Progenitor cell of endocrine pancreas (in vitro differentiated cells): Measurements from ENCODE around the gene ARFGAP2. TPM values are rescaled to one million over a fixed set of nuclear protein-coding genes. Genes with fewer than 3 reads are reported as not detected.
"Not testable (repeated sequence)": the region's sequence is repeated elsewhere in the genome, so short reads cannot be mapped to it uniquely, and the experiment has no call there.

ENCODE experiments used
- DNase-seq: peaks from one replicate; pipeline ENCODE4 v3.0.0; 2021; ENCODE audit warnings: low spot score; ENCODE audit not compliant: unreplicated experiment
- H3K27ac Mint-ChIP-seq: 2 replicates; pipeline ENCODE4 v1.8.0; 2021; ENCODE audit warnings: mild to moderate bottlenecking, moderate library complexity, mixed read lengths
- H3K27me3 Mint-ChIP-seq: 2 replicates; pipeline ENCODE4 v1.8.0; 2021; ENCODE audit warnings: mixed read lengths
- H3K36me3 Mint-ChIP-seq: 2 replicates; pipeline ENCODE4 v1.8.0; 2022; ENCODE audit warnings: mixed read lengths; ENCODE audit not compliant: insufficient read depth
- H3K4me1 Mint-ChIP-seq: 2 replicates; pipeline ENCODE4 v1.8.0; 2021; ENCODE audit warnings: low read depth, mixed read lengths
- H3K4me3 Mint-ChIP-seq: 2 replicates; pipeline ENCODE4 v1.8.0; 2021; ENCODE audit warnings: low read depth, mild to moderate bottlenecking, moderate library complexity, mixed read lengths
- H3K9me3 Mint-ChIP-seq: 2 replicates; pipeline ENCODE4 v1.8.0; 2021; ENCODE audit warnings: low read depth, mixed read lengths
- CTCF ChIP-seq: fragments of 200-600 bp; sonication (generic); IDR thresholded peaks from one replicate; pipeline ENCODE4 v1.5.0; 2021; ENCODE audit warnings: antibody characterized with exemption, mild to moderate bottlenecking; ENCODE audit not compliant: unreplicated experiment
- total RNA-seq: library from RNA; stranded (reverse); gene quantifications from 2 replicates; pipeline ENCODE4 v1.2.1, GENCODE V29; 2021

ARFGAP2 gene
- total RNA-seq, 1 donor from 2014 or later: 109 TPM

DNA sequence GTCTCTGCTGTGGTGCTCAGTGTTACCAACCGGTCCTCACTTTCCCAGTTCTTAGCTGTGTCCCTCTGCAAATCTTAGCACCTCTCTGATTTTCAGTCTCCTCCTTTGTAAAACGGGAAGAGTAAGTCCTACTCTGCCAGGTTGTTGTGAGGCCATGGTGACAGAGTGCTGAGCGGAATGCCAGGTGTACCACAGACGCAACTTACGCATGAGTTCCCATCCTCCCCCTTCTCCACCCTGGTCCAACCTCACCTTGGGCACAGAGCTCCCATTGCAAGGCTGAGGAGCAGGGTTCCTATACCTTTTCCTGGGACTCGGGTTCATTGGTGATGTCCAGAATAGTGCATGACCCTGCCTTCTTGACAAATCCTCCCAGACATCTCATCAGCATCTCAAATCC lies 30.8 kb upstream of the ARFGAP2 start:
- Mint-ChIP-seq H3K36me3 (no peaks in the 10 kb centered on the region), H3K27me3 (no peaks in the 10 kb centered on the region), H3K4me1 (no peaks in the 10 kb centered on the region), H3K4me3 (no peak overlapping the region), H3K9me3 (no peaks in the 10 kb centered on the region), H3K27ac (no peak overlapping the region)
- TF ChIP-seq CTCF: no peak
- DNase-seq: no peak

DNA sequence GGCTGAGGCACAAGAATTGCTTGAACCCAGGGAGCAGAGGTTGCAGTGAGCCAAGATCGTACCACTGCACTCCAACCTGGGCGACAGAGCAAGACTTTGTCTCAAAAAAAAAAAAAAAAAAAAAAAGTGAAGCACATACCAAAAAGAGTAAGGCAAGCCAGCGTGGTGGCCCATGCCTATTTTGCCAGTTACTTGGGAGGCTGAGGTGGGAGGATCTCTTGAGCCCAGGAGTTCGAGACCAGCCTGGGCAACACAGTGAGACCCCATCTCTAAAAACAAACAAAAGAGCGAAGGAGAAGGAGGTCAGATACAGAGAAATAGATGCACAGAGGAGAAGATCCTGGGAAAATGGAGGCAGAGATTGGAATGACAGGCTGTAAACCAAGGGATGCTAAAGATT lies 29.9 kb upstream of the ARFGAP2 start:
- not testable (repeated sequence) for H3K27me3 Mint-ChIP-seq, H3K4me1 Mint-ChIP-seq, DNase-seq

GRCh38 chr11:47204637-47204989 lies 27.9 kb upstream of the ARFGAP2 start:
- Mint-ChIP-seq H3K4me3 (no peak overlapping the region), H3K9me3 (no peaks in the 10 kb centered on the region), H3K4me1 (no peaks in the 10 kb centered on the region), H3K36me3 (no peaks in the 10 kb centered on the region), H3K27ac (no peak overlapping the region), H3K27me3 (no peaks in the 10 kb centered on the region)
- no peak for TF ChIP-seq CTCF
- no peak for DNase-seq

More for the DNA sequence above, 29.9 kb upstream of the ARFGAP2 start:
- H3K36me3 Mint-ChIP-seq, H3K9me3 Mint-ChIP-seq, H3K27ac Mint-ChIP-seq, H3K4me3 Mint-ChIP-seq: not testable (repeated sequence)

DNA sequence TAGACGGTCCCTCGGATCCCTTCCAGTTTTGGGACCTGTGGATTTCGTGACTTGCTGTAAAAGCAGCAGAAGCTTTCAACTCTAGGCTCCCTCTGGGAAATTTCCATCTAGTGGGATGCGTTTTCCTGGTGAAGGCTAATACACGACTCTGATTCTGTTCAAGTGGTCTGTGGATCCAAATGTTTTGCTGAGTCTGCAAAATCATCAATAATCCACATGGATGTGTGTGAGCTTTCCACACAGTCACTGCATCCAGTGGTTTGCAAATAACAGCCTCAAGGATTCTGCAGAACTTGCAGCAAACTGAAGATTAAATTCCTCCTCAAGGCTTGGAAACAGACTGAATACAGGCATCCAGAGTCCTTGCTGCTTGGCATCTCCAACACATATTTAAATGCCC lies 25.9 kb upstream of the ARFGAP2 start:
- DNase-seq: no peak
- Mint-ChIP-seq H3K4me3 (no peak overlapping the region), H3K4me1 (no peaks in the 10 kb centered on the region), H3K36me3 (no peaks in the 10 kb centered on the region), H3K27ac (no peak overlapping the region), H3K27me3 (peaks cover 4% of the 10 kb centered on the region), H3K9me3 (no peaks in the 10 kb centered on the region)
- no peak for TF ChIP-seq CTCF

DNA sequence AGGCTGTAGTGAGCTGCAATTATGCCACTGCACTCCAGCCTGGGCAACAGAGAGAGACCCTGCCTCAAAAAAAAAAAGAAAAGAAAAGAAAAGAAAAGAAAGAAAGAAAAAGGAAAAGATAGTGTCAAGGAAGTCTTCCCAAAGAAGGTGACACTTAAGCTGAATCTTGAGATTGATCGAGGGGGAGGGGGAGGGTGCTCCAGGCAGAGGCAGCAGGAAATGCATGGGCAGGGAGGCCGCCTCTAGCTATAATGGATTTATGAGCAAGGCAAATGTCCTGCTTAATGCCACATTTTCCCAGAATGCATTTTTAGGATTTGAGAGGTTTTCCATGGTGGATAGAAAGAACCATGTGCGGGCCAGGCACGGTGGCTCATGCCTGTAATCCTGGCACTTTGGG lies 24.3 kb upstream of the ARFGAP2 start:
- Mint-ChIP-seq H3K4me3 (no peak overlapping the region), H3K27ac (no peak overlapping the region), H3K36me3 (no peaks in the 10 kb centered on the region), H3K4me1 (no peaks in the 10 kb centered on the region), H3K27me3 (peaks cover 4% of the 10 kb centered on the region), H3K9me3 (no peaks in the 10 kb centered on the region)
- TF ChIP-seq CTCF: no peak
- no peak for DNase-seq

DNA sequence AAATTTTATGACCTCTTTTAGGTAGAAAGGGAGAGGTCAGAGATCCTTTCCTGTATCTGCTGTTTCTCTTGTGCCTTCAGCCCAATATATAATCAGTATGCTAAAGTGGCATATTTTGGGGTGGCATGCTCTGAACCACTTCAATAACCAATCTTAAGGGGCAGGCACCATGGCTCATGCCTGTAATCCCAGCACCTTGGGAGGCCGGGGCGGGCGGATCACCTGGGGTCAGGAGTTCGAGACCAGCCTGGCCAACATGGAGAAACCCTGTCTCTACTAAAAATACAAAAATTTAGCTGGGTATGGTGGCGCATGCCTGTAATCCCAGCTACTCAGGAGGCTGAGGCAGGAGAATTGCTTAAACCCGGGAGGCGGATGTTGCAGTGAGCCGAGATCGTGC lies 21.5 kb upstream of the ARFGAP2 start:
- not testable (repeated sequence) for H3K4me3 Mint-ChIP-seq, DNase-seq, H3K36me3 Mint-ChIP-seq, H3K27ac Mint-ChIP-seq, H3K27me3 Mint-ChIP-seq, H3K4me1 Mint-ChIP-seq, H3K9me3 Mint-ChIP-seq

GRCh38 chr11:47192111-47192510 lies 15.4 kb upstream of the ARFGAP2 start:
- Mint-ChIP-seq H3K9me3 (no peaks in the 10 kb centered on the region), H3K4me3 (no peak overlapping the region), H3K36me3 (no peaks in the 10 kb centered on the region), H3K27ac (no peak overlapping the region), H3K27me3 (peaks cover 3% of the 10 kb centered on the region), H3K4me1 (peaks cover 12% of the 10 kb centered on the region)
- TF ChIP-seq CTCF: no peak
- no peak for DNase-seq

DNA sequence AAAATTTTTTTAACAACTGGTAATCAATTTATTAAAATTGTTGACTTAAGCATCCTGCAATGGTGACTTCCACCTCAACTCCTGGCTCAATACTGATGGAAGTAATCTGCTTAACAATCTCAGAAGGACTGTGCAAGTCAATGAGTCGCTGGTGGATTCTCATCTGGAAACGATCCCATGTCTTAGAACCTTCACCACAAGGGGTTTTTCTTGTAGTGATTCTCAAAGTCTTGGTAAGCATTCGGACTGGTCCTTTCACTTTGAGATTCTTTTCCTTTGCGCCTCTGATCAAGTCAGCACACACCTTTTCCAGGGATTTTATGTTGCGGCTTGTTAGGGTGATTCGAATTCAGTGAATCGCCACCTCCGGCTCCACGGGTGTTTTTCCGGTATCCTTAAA lies 14.5 kb upstream of the ARFGAP2 start:
- not testable (repeated sequence) for H3K27me3 Mint-ChIP-seq, H3K27ac Mint-ChIP-seq, H3K4me3 Mint-ChIP-seq, H3K36me3 Mint-ChIP-seq, DNase-seq, H3K9me3 Mint-ChIP-seq
- H3K4me1 Mint-ChIP-seq: peaks cover 12% of the 10 kb centered on the region
